ENCODE measurements around the gene PDE4B.
"Not testable (repeated sequence)": the region's sequence is repeated elsewhere in the genome, so short reads cannot be mapped to it uniquely, and the experiment has no call there.

Gene PDE4B

DNA sequence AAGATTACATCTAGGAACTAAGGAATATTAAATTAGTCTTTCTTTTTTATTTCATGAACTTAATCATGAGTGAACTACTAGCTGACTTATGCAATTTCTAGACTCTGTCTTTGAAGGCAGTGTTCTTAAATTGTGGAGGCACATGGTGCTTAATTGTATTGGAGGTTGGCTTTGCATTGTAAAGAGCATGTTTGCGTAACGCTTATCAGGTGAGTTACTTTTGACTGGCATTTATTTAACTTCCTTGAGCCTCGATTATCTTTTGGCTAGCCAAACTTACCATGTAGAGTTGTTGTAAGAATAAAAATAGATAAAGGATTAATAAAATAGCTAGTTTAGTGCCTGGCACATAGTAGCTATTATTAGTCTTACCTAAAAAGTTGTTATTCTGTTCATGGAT is 262.4 kb downstream of the PDE4B start:
- no peak for DNase-seq (ENCODE audit: low read depth in 2 of 2)

DNA sequence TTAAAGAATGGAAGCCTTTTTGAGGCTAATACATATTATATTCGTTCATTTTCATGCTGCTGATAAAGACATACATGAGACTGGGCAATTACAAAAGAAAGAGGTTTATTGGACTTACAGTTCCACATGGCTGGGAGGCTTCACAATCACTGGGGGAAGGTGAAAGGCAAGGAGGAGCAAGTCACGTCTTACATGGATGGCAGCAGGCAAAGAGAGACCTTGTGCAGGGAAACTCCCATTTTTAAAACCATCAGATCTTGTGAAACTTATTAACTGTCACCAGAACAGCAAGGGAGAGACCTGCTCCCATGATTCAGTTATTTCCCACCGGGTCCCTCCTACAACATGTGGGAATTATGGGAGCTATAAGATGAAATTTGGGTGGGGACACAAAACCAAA is 264.8 kb downstream of the PDE4B start:
- not testable (repeated sequence) for DNase-seq (ENCODE audit: low read depth in 2 of 2)

DNA sequence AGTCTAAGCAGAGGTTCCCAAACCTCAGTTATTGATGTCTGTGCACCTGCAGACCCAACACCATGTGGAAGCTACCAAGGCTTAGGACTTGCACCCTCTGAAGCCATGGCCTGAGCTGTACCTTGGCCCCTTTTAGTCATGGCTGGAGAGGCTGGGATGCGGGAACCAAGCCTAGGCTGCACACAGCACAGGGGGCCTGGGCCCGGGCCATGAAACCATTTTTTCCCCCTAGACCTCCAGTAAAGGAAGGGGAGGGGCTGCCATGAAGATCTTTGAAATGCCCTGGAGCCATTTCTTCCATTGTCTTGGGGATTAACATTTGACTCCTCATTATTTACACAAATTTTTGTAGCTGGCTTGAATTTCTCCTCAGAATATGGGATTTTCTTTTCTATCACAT is 265.9 kb downstream of the PDE4B start:
- DNase-seq (ENCODE audit: low read depth in 2 of 2), result no peak

DNA sequence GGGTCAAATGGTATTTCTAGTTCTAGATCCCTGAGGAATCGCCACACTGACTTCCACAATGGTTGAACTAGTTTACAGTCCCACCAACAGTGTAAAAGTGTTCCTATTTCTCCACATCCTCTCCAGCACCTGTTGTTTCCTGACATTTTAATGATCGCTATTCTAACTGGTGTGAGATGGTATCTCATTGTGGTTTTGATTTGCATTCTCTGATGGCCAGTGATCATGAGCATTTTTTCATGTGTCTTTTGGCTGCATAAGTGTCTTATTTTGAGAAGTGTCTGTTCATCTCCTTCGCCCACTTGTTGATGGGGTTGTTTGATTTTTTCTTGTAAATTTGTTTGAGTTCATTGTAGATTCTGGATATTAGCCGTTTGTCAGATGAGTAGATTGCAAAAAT is 274.5 kb downstream of the PDE4B start:
- DNase-seq (ENCODE audit: low read depth in 2 of 2), result not testable (repeated sequence)

DNA sequence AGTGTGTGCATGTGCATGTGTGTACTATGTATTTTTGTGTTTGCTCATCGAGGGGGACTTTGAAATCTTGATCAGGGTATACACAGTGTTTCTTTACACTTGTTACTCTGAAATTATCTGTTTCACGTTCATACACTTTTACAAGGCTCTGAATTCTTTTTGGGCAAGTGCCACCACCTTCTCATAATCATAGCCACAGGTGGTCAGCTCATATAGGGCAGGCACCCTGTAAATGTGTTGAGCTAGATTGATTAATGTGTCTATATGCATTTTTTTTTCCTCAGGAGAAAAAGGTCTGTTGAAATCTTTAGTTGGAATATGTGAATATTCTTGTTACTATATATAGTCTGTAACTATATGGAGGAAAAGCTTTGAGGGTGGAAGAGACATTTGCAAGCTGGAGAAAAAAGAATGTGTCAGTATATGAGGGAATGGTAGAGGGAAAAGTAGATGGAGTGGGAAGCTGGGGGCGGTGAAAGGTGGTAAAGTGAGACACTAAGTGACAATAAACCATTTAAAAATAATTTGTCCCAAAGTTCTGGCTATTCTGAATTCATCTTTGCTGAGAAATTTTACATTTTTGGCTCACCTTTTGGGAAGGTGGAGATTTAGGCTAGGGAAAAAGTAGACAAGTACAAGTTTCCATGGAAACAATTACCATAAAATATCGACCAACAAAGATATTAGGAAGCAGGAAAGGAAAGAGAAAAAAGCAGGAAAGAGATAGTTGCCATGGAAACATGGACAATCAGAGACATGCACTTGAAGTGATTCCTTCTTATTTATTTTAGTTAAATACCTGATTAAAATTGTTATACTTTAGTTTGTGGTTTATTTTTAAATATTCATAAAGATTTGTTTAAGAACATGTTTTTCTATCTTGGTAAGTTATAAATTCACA is 277.5 kb downstream of the PDE4B start:
- no peak for DNase-seq (ENCODE audit: low read depth in 2 of 2)

DNA sequence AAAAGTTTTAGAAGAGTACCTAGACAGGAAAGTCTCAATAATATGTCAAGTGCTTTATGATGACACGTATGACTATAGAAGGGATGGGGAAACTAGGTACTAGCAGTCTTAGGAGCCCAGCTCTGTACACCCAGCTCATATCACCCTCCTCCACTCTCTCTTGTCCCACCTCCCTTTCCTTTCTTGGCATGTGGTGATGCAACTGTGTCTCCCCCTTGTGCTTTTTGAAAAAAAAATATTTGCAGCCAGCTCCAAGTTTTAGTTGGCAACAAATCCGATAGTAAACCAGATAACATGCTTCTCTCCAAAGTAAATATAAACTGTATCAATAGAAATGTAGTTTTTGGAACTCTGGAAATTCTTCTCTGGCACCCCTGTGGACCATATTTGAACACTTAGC is 280.7 kb downstream of the PDE4B start:
- DNase-seq (ENCODE audit: low read depth in 2 of 2), result no peak

DNA sequence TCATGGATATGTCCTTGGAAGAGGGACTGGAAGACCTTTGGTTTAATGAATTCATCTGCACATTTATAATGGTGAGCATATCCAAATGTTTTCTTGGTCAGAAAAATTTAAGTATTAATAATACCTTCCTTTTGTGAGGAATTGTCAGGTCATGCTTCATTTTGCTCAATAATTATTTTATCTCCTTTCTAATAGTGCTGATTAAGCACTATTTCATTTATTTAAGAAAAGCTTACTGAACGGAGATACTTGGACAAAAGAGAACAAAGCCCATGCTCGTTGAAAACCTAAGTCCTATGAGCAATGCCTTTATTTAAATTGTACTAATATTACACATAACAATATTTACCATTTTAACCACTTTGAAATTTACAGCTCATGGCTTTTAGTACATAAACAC is 281.5 kb downstream of the PDE4B start:
- no peak for DNase-seq (ENCODE audit: low read depth in 2 of 2)

DNA sequence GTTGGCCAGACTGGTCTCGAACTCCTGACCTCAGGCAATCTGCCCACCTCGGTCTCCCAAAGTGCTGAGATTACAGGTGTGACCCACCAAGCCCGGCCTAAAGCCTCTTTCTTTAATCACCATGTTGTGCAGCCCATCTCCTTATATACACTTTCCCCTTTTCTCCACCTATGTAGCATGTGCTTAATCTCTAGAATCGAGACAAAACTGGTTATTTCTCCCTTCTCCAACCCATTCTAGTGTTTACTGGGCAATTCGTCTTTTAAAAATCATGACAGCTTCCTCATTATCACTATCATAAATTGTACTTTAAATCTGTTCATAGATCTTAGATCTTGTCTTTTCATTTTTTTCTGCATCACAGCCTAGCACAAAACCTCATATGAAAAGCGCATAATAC is 285.7 kb downstream of the PDE4B start:
- no peak for DNase-seq (ENCODE audit: low read depth in 2 of 2)

DNA sequence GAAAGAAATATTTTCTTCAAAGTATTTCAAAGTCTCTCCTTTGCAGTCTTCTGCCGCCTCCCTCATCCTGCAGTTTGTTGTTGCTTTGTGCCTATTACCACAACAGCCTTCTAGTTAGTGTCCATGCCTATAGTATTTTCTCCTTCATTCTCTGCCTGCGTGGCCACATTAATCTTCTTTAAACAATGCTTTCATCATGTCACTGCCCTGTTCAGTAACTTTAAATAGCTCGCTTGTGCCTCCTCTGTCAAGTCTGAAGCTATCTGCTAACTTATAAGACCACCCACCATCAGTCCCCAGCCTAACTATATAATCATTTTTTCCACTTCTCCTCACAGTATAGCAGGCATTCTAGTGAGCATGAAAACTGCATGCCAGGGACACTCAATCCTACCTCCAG is 290.3 kb downstream of the PDE4B start:
- DNase-seq (ENCODE audit: low read depth in 2 of 2), result no peak

DNA sequence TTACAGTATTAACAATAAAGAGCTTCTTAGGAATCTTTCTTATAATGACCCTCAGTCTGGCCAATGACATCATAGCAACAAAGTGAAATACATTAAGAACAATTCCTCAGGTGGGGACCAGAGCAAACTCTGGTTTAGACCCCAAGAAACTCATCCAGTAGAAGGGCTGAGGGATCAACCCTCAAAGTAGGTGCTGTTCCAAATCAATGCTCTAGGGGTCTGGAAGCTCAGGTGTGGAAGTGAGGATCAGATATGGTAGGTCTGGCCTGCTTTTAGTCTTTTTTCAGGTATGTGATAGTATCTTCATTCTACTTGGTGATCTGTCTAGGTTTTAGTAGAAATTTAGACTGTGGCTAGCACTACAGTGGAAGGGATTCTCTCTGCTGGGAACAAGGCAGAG is 291.7 kb downstream of the PDE4B start:
- no peak for DNase-seq (ENCODE audit: low read depth in 2 of 2)

DNA sequence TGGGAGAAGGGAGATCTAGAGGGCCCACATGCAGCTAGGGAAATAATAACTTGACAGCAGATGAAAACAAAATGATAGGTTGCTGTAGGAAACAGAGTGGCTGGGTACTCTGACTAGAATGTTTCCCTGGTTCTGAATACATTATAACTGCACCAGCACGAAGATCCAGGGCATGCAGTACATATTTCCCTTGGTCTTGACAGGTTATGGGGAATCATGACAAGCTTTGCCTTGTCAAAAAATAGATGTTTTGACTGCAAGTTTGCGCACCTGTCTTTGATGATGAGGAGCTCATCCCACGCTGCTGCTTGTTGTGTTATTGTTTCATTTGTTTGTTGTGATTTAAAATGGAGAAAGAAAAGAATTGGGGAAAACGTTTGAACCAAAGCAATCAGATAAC is 292.9 kb downstream of the PDE4B start:
- DNase-seq (ENCODE audit: low read depth in 2 of 2), result no peak

DNA sequence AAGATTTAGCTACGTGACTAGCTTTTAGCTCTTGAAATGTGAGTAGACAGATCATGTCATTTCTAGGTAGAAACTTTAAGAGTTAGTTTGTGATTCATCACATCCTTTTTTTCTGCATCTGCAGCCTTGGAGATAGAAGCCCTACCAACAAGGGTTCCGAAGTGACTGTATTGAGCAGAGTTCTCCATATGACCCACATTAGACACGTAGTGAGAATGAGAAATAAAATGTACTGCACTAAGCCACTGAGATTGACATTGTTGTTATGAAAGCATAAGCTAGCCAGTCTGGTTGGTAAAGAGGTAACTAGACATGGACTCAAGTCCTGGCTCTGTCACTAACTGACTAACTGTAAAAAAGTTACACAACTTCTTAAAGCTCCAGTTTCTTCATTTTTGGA is 296.1 kb downstream of the PDE4B start:
- no peak for DNase-seq (ENCODE audit: low read depth in 2 of 2)

DNA sequence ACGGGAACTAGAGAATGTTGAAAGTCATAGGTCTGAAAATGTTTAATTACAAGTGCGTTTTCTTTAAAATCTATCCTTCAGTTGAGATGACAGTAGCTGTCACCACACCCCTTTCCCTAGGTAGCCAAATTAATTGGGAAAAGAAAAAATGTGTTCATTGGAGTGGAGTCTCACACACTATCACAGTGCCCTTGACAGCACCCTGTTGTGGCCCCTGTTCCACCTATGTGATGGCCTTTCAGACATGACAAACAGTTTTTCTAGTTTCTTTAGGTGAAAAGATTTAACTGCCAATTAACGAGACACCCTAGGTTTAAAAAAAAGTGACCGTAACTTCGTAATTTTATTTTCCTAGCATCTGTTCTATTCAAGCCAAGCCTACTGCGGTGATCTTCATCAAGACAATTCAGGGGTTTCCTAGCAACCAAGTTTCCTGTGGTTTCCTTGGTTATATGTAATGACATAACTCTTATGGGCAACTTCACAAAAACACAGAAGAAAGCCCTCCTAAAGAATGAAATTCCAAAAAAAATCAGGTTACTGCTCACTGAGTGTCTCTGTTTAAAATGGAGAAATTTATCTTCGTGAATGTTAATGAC is 298.3 kb downstream of the PDE4B start:
- DNase-seq (ENCODE audit: low read depth in 2 of 2), result no peak

DNA sequence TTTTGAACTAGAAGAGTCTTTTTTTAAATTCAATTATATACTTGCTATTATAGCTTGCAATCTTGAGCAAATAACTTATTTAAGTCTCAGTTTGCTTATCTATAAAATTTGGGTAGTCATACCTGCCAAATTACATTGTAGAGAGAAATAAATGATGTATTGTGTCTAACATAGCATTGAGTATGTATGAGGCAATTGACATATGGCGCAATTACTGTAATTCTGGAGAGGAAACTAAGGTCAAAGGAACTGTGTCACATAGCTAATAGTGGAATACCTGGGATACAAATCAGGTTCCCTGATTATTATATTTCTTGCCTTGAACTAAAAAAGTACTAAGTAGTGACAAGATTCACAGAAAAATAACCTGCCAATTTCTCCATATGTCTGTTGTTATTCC is 302.5 kb downstream of the PDE4B start:
- DNase-seq (ENCODE audit: low read depth in 2 of 2), result no peak

DNA sequence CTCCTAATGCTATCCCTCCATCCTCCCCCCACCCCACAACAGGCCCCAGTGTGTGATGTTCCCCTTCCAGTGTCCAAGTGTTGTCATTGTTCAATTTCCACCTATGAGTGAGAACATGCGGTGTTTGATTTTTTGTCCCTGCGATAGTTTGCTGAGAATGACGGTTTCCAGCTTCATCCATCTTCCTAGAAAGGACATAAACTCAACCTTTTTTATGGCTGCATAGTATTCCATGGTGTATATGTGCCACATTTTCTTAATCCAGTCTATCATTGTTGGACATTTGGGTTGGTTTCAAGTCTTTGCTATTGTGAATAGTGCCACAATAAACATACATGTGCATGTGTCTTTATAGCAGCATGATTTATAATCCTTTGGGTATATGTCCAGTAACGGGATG is 308.3 kb downstream of the PDE4B start:
- not testable (repeated sequence) for DNase-seq (ENCODE audit: low read depth in 2 of 2)

DNA sequence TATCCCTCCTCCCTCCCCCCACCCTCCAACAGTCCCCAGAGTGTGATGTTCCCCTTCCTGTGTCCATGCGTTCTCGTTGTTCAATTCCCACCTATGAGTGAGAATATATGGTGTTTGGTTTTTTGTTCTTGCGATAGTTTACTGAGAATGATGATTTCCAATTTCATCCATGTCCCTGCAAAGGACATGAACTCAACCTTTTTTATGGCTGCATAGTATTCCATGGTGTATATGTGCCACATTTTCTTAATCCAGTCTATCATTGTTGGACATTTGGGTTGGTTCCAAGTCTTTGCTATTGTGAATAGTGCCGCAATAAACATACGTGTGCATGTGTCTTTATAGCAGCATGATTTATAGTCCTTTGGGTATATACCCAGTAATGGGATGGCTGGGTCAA is 311.4 kb downstream of the PDE4B start:
- DNase-seq (ENCODE audit: low read depth in 2 of 2), result not testable (repeated sequence)

DNA sequence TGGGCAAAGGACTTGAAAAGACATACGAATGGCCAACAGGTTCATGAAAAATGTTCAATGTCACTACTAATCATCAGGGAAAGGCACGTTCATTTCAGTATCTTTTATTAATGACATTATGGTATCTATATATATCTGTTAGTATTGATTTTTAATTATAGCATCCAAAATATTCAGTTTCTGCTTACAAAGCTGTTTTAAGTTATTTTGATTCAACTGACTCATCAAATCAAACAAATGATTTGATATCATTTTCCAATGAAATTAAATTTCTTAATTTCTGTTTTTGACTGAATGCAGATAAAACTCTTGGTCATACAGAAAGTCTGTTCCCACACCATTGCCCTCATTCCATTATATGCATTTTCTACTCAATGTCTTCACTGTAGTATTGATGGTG is 315.9 kb downstream of the PDE4B start:
- no peak for DNase-seq (ENCODE audit: low read depth in 2 of 2)

DNA sequence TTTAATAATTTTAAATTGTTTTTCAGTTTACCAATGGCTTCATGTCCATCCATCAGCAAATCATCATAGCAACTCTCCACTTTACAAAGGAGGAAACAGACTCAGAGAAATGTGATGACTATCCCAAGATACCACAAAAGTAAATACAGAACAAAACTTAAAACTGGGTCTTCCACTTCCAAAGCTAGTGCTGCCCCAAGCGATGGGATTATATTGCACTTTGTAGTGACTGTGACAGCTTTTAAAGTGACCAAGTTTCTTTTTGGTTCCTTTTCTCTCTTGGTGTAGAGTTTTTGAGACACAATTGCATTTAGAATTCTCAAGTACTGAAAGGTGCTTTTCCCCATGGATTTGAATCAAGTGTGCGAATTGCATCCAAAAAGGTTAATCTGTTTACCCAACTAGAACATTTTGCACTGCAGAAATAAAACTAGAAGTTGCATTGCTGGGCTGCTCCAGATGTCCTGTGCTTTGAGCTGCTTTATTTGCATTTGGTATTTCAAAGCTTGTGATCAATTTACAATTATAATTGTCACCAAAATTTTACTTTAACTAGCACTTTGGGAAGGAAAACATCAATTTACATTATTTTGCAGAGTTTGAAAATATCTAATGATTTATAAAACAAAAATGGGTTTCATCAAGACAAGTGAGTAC is 320.2 kb downstream of the PDE4B start:
- no peak for DNase-seq (ENCODE audit: low read depth in 2 of 2)

DNA sequence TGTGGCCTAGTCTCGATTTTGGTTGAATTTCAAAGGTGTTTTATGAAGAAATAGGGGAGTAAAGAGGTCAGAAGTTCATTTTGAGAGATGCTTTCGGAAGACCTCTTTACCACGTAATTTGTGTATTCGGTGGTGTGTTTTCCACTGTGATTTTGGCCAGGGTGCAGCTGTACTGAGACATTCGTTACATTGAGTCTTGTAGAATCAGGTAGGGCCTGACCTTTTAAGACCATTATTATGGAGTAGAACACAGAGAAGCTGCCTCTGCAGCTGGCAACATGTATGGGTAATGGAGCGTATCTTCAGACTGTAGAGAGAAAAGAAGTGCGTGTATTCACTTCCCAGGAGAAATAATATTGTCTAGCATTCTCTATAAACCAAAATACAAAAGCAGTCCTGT is 326.5 kb downstream of the PDE4B start:
- DNase-seq (ENCODE audit: low read depth in 2 of 2), result no peak

DNA sequence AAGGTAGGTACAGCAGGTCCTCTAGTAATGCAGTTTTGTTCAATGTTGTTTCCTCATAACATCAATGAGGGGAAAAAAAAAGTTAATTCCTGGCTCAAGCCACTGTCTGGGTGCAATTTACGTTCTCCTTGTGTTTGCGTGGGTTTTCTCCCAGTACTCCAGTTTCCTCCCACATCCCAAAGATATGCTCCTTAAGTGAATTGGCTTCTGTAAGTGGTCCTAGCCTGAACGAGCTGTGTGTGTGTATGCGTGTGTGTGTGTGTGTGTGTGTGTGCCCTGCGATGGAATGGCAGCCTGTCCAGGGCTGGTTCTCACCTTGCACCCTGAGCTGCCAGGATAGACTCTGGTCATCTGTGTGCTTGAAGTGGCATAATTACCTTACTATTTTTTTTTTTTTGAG is 332.0 kb downstream of the PDE4B start:
- no peak for DNase-seq (ENCODE audit: low read depth in 2 of 2)

DNA sequence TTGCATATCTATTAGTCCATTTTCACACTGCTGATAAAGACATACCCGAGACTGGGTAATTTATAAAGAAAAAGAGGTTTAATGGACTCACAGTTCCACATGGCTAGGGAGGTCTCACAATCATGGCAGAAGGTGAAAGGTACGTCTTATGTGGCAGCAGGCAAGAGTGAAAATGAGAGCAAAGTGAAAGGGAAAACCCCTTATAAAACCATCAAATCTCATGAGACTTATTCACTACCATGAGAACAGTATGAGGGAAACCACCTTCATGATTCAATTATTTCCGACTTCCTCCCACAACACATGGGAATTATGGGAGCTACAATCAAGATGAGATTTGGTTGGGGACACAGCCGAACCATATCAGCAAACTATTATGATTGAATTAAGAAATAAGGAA is 335.9 kb downstream of the PDE4B start:
- DNase-seq (ENCODE audit: low read depth in 2 of 2), result not testable (repeated sequence)

DNA sequence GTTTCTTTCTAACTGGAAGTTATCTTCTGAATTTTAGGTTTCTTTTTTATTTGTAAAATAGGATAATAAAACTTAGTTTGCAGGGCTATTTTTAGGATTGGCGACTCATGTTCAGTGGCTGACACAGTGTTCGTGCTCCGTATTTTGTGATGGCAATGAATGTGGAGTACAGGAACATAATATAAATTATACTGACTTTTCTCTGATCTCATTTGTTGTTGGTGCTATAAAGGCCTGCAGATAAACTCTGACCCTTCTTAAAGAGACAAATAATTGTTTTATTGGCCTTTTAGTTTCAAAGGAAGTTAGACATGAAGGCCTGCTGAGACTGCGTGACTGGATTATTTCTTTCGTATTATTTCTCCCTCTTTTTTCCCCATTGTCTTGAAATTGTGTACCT is 339.6 kb downstream of the PDE4B start:
- DNase-seq (ENCODE audit: low read depth in 2 of 2), result no peak

DNA sequence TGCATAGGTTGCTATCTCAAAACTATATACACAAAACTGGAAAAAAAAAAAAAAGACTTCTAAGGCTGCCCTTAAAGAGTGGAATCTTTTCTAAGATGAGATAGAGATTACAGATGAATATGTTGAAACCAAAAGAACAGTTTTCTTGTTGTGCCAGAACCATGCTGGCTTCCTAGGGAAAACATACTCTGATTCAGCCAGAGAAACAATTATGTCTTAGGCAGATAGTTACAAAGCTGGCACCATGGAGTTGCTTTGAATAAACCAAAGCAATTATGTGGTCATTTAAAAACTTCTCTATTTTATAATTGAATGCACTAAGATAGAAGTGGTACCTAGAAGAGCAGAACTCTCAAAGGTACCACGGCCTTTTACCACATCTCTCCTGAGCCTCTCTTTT is 341.3 kb downstream of the PDE4B start:
- DNase-seq (ENCODE audit: low read depth in 2 of 2), result no peak

Data from stimulated activated CD8-positive, alpha-beta memory T cell treated with anti-CD3 and anti-CD28 coated beads, Interleukin-2, amount 100 ng/mL, for 1 hour (primary cell).